Loucy (cell line): ENCODE data around the gene IQCE.

Source experiments
- H2AFZ ChIP-seq: fragments of 200-600 bp; sonication (generic); 2 replicates; pipeline ENCODE4 v1.6.0; 2016; ENCODE audit warnings: antibody characterized with exemption, mild to moderate bottlenecking, low read length, moderate library complexity
- H3F3A ChIP-seq: fragments of 200-600 bp; 2 replicates; pipeline ENCODE4 v1.6.0; 2016; ENCODE audit warnings: antibody characterized with exemption, low read depth, mild to moderate bottlenecking
- H3K27me3 ChIP-seq: fragments of 200-600 bp; sonication (generic); 2 replicates; pipeline ENCODE4 v1.6.1; 2014; ENCODE audit warnings: low read length, mild to moderate bottlenecking; ENCODE audit not compliant: insufficient read depth, poor library complexity, severe bottlenecking
- H3K36me3 ChIP-seq: fragments of 200-600 bp; sonication (generic); 2 replicates; pipeline ENCODE4 v1.6.1; 2016; ENCODE audit warnings: low read length; ENCODE audit not compliant: insufficient read depth
- H3K4me1 ChIP-seq: fragments of 200-600 bp; sonication (generic); 2 replicates; pipeline ENCODE4 v1.5.1; 2014; ENCODE audit warnings: low read length, mild to moderate bottlenecking; ENCODE audit not compliant: insufficient read depth, poor library complexity, severe bottlenecking
- H3K4me2 ChIP-seq: fragments of 200-600 bp; sonication (generic); 2 replicates; pipeline ENCODE4 v1.6.0; 2014; ENCODE audit warnings: antibody characterized with exemption, low read length, low read depth, mild to moderate bottlenecking; ENCODE audit not compliant: poor library complexity, severe bottlenecking
- H3K4me3 ChIP-seq: fragments of 200-600 bp; sonication (generic); 2 replicates; pipeline ENCODE4 v1.5.1; 2014; ENCODE audit warnings: low read length, mild to moderate bottlenecking, mixed read lengths; ENCODE audit not compliant: poor library complexity, severe bottlenecking
- H3K79me2 ChIP-seq: fragments of 200-600 bp; sonication (generic); 2 replicates; pipeline ENCODE4 v1.6.1; 2014; ENCODE audit warnings: low read length; ENCODE audit not compliant: insufficient read depth
- H3K9ac ChIP-seq: fragments of 200-600 bp; sonication (generic); 2 replicates; pipeline ENCODE4 v1.6.0; 2014; ENCODE audit warnings: mild to moderate bottlenecking, low read depth, low read length, moderate library complexity; ENCODE audit not compliant: poor library complexity, severe bottlenecking
- H3K9me2 ChIP-seq: fragments of 200-600 bp; sonication (generic); replicated peaks from 2 replicates; pipeline ENCODE4 v1.6.1; 2016; ENCODE audit warnings: low read depth, low read length, mixed read lengths
- H3K9me3 ChIP-seq: fragments of 200-600 bp; sonication (generic); 2 replicates; pipeline ENCODE4 v1.6.1; 2014; ENCODE audit warnings: mild to moderate bottlenecking, antibody characterized with exemption, low read length, low read depth; ENCODE audit not compliant: insufficient read depth
- H4K20me1 ChIP-seq: fragments of 200-600 bp; sonication (generic); 2 replicates; pipeline ENCODE4 v1.6.0; 2014; ENCODE audit warnings: antibody characterized with exemption, low read length, mild to moderate bottlenecking; ENCODE audit not compliant: insufficient read depth, poor library complexity, severe bottlenecking
- EZH2phosphoT487 ChIP-seq: fragments of 200-600 bp; IDR thresholded peaks from 2 replicates; pipeline ENCODE4 v1.6.1; 2018; ENCODE audit warnings: antibody characterized with exemption, mild to moderate bottlenecking, moderate library complexity, borderline replicate concordance
- TF ChIP-seq, protein P1 (sequence below): fragments of 200-600 bp; sonication (generic); conservative IDR thresholded peaks from 2 replicates; pipeline ENCODE4 v1.5.1; 2014; ENCODE audit warnings: mild to moderate bottlenecking, antibody characterized with exemption, low read length

Gene IQCE

GRCh38 chr7:2614631-2615330 lies 56.0 kb downstream of the IQCE start:
- Histone ChIP-seq H3K4me3 (no peak overlapping the region), H3K9ac (no peak overlapping the region), H3F3A (no peaks in the 10 kb centered on the region), H3K9me3 (no peaks in the 10 kb centered on the region), H3K27me3 (no peaks in the 10 kb centered on the region), H3K79me2 (no peaks in the 10 kb centered on the region), H3K9me2 (no peaks in the 10 kb centered on the region), H2AFZ (no peak overlapping the region), H3K4me2 (no peak overlapping the region), H4K20me1 (no peaks in the 10 kb centered on the region), H3K36me3 (no peaks in the 10 kb centered on the region), H3K4me1 (no peaks in the 10 kb centered on the region)
- TF ChIP-seq, protein P1, sequence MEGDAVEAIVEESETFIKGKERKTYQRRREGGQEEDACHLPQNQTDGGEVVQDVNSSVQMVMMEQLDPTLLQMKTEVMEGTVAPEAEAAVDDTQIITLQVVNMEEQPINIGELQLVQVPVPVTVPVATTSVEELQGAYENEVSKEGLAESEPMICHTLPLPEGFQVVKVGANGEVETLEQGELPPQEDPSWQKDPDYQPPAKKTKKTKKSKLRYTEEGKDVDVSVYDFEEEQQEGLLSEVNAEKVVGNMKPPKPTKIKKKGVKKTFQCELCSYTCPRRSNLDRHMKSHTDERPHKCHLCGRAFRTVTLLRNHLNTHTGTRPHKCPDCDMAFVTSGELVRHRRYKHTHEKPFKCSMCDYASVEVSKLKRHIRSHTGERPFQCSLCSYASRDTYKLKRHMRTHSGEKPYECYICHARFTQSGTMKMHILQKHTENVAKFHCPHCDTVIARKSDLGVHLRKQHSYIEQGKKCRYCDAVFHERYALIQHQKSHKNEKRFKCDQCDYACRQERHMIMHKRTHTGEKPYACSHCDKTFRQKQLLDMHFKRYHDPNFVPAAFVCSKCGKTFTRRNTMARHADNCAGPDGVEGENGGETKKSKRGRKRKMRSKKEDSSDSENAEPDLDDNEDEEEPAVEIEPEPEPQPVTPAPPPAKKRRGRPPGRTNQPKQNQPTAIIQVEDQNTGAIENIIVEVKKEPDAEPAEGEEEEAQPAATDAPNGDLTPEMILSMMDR: no peak
- no peak for TF ChIP-seq EZH2phosphoT487

DNA sequence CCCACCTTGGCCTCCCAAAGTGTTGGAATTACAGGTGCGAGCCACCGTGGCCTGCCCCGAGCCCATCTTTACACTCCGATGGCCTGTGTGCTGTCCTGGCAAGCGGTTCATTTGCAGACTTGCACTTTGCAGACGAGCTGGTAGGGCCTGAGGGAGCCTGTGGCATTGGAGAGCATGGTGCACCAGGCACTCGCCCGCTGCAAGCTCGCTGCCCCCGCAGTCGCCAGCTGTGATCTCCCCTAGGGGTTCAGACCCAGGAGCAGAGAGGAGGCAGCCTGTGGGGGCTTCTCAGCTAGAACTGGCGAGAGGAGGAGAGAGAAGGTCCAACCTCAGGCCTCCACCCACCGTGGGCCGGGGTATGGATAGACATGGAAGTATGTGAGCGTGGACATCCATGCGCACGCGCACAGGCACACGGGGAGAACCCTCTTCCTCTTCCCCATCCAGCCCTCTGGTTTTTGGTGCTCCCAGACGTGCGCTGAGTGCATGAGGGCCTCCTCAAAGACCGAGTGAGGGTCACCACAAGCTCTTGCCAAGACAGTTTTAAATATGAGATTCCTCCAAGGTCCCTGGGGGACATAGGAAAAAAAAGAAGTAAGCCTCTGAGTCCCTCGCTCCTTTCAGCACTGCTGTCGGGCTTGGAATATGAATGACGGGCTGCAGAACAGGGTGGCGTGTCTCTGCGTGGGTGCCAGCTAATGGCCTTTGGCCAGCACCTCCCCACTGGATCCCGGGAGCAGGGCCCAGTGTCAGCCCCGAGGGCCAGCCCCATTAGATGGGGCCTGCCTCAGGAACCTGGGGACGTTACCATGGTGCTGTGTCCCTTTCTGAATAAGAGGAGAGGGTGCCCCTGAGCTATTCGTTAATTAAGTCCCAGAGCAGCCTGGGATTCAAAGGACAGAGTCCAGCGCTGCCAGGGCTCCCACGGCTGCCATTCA lies 57.9 kb downstream of the IQCE start:
- Histone ChIP-seq H4K20me1 (no peaks in the 10 kb centered on the region), H3K9me3 (no peaks in the 10 kb centered on the region), H3K4me1 (no peaks in the 10 kb centered on the region), H2AFZ (no peak overlapping the region), H3K79me2 (no peaks in the 10 kb centered on the region), H3K4me2 (no peak overlapping the region), H3K4me3 (no peak overlapping the region), H3K9ac (no peak overlapping the region), H3K9me2 (no peaks in the 10 kb centered on the region), H3F3A (no peaks in the 10 kb centered on the region), H3K36me3 (no peaks in the 10 kb centered on the region), H3K27me3 (no peaks in the 10 kb centered on the region)
- TF ChIP-seq, protein P1: no peak
- TF ChIP-seq EZH2phosphoT487: no peak

- no peak for TF ChIP-seq EZH2phosphoT487
- TF ChIP-seq, protein P1: no peak
Measured at GRCh38 chr7:2617325-2617905, 58.6 kb downstream of the IQCE start.

More at GRCh38 chr7:2617325-2617905, 58.6 kb downstream of the IQCE start:
- no peaks in the 10 kb centered on the region for H3K9me2 ChIP-seq
- H3K4me3 ChIP-seq: no peak overlapping the region
- no peak overlapping the region for H3K4me2 ChIP-seq
- H3K79me2 ChIP-seq: no peaks in the 10 kb centered on the region
- H3K9ac ChIP-seq: no peak overlapping the region
- H2AFZ ChIP-seq: no peak overlapping the region
- no peaks in the 10 kb centered on the region for H3K4me1 ChIP-seq
- H3K9me3 ChIP-seq: no peaks in the 10 kb centered on the region
- no peaks in the 10 kb centered on the region for H4K20me1 ChIP-seq
- H3F3A ChIP-seq: no peaks in the 10 kb centered on the region
- H3K36me3 ChIP-seq: no peaks in the 10 kb centered on the region
- no peaks in the 10 kb centered on the region for H3K27me3 ChIP-seq
